Measurements from ENCODE around the gene MAD1L1.

DNA sequence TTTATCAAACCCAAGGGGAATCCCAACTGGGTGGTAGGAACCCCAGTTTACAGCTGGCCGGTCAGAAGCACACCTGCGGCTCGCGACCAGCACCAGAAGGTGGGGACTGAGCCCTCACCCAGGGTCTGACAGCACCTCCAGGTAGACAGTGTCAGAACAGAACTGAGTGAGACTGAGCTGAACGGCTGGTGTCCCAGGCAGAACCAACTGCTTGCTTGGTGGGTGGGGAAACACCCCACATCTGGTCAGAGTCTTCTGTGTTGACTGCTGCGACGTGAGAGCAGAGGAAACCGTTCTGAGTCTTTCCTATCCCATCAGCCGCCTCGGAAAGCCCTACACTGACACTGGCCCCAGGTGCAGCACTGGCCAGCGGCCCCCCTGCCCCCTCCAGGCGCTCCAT is 160.7 kb downstream of the MAD1L1 start:
- no peak for TF ChIP-seq SPEN (CRISPR knock-in tag; IDR thresholded peaks at IDR 0.05; ENCODE audit: low read depth)
- no peak for TF ChIP-seq ZNF549 (CRISPR knock-in tag; IDR thresholded peaks at IDR 0.05)
- no peak for TF ChIP-seq SP1 (IDR thresholded peaks at IDR 0.05)
- TF ChIP-seq SP1 (CRISPR knock-in tag; IDR thresholded peaks at IDR 0.05): no peak
- TF ChIP-seq, protein P1, sequence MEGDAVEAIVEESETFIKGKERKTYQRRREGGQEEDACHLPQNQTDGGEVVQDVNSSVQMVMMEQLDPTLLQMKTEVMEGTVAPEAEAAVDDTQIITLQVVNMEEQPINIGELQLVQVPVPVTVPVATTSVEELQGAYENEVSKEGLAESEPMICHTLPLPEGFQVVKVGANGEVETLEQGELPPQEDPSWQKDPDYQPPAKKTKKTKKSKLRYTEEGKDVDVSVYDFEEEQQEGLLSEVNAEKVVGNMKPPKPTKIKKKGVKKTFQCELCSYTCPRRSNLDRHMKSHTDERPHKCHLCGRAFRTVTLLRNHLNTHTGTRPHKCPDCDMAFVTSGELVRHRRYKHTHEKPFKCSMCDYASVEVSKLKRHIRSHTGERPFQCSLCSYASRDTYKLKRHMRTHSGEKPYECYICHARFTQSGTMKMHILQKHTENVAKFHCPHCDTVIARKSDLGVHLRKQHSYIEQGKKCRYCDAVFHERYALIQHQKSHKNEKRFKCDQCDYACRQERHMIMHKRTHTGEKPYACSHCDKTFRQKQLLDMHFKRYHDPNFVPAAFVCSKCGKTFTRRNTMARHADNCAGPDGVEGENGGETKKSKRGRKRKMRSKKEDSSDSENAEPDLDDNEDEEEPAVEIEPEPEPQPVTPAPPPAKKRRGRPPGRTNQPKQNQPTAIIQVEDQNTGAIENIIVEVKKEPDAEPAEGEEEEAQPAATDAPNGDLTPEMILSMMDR (CRISPR knock-in tag; IDR thresholded peaks at IDR 0.05): no peak
- TF ChIP-seq, protein P2, sequence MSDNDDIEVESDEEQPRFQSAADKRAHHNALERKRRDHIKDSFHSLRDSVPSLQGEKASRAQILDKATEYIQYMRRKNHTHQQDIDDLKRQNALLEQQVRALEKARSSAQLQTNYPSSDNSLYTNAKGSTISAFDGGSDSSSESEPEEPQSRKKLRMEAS (IDR thresholded peaks at IDR 0.05): no peak
- TF ChIP-seq TAF1 (CRISPR knock-in tag; IDR thresholded peaks at IDR 0.05): no peak
- no peak for TF ChIP-seq RBAK (CRISPR knock-in tag; IDR thresholded peaks at IDR 0.05)
- no peak for TF ChIP-seq SIN3A (IDR thresholded peaks at IDR 0.05; ENCODE audit: borderline replicate concordance, low read depth, low read length)
- TF ChIP-seq, protein P3, sequence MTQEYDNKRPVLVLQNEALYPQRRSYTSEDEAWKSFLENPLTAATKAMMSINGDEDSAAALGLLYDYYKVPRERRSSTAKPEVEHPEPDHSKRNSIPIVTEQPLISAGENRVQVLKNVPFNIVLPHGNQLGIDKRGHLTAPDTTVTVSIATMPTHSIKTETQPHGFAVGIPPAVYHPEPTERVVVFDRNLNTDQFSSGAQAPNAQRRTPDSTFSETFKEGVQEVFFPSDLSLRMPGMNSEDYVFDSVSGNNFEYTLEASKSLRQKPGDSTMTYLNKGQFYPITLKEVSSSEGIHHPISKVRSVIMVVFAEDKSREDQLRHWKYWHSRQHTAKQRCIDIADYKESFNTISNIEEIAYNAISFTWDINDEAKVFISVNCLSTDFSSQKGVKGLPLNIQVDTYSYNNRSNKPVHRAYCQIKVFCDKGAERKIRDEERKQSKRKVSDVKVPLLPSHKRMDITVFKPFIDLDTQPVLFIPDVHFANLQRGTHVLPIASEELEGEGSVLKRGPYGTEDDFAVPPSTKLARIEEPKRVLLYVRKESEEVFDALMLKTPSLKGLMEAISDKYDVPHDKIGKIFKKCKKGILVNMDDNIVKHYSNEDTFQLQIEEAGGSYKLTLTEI (CRISPR knock-in tag; conservative IDR thresholded peaks at IDR 0.05): no peak

Data from HepG2 (cell line).